HCT116 (cell line): Measurements from ENCODE around the gene MCTP2. TPM values are rescaled to one million over a fixed set of nuclear protein-coding genes. Genes with fewer than 3 reads are reported as not detected.

Source experiments
- ATAC-seq: fragments of 200-7000 bp; cut with Tn5 transposase; 2 replicates; pipeline ENCODE4 v1.9.1; 2020; ENCODE audit warnings: mild to moderate bottlenecking, moderate library complexity
- Bru-seq: library from RNA; stranded (reverse); fragments of 400-500 nt; gene quantifications from one replicate; lab custom pipeline; 2021; lab: Mats Ljungman, UMichigan
- BruChase-seq, 2 experiments: library from RNA; stranded (reverse); fragments of 400-500 nt; gene quantifications; one replicate each; lab custom pipeline; 2021; lab: Mats Ljungman, UMichigan
- BruUV-seq: library from RNA; stranded (reverse); fragments of 400-500 nt; replicated peaks from 2 replicates; lab custom pipeline; 2021; lab: Mats Ljungman, UMichigan
- CTCF ChIA-PET: fragments of 300-600 bp; sonication (Branson Sonifier 250); formaldehyde crosslinking; loops from one replicate; lab custom pipeline; 2021; ENCODE audit warnings: antibody characterized with exemption; lab: Charles Lee
- POLR2A ChIA-PET: fragments of 300-600, 350-600 bp; sonication (Branson Sonifier 250); formaldehyde crosslinking; loops from one replicate; lab custom pipeline; 2021; ENCODE audit warnings: antibody characterized with exemption; lab: Charles Lee
- RAD21 ChIA-PET, 2 experiments: fragments of 300-600 bp; sonication (Branson Sonifier 250); formaldehyde crosslinking; loops; one replicate each; lab custom pipeline; 2023; ENCODE audit warnings: low total read pairs in 2 of 2; ENCODE audit not compliant: uncharacterized antibody in 2 of 2, unreplicated experiment in 2 of 2, low non-redundant PET in 1 of 2; lab: Charles Lee
- DNase-seq: peaks from one replicate; pipeline ENCODE4 v3.0.0-alpha.2; 2010; ENCODE audit warnings: low read depth, low spot score
- H2AFZ ChIP-seq: fragments of 200-600 bp; shearing (Covaris generic), sonication (generic); 2 replicates; pipeline ENCODE4 v1.6.1; 2017; ENCODE audit warnings: low read depth, mixed run types, mixed read lengths, antibody characterized with exemption, low read length; ENCODE audit not compliant: poor library complexity, severe bottlenecking
- H3K27ac ChIP-seq: 2 replicates; pipeline ENCODE4 v1.5.1; 2012; ENCODE audit warnings: low read depth, low read length
- H3K27me3 ChIP-seq: fragments of 200-600 bp; sonication (generic); 2 replicates; pipeline ENCODE4 v1.6.1; 2016; ENCODE audit warnings: mixed run types, low read length, mixed read lengths; ENCODE audit not compliant: insufficient read depth
- H3K36me3 ChIP-seq, 2 experiments: fragments of 200-500 bp in 1 of 2; fragments of 200-600 bp in 1 of 2; sonication (Bioruptor generic) in 1 of 2; sonication (generic) in 1 of 2; 2 replicates each; pipeline versions ENCODE4 v1.5.1 to v1.6.1; 2014 to 2016; ENCODE audit warnings: low read length in 2 of 2, inconsistent platforms in 1 of 2, mixed read lengths in 1 of 2, mixed run types in 1 of 2; ENCODE audit not compliant: insufficient read depth in 2 of 2, control insufficient read depth in 1 of 2
- H3K4me1 ChIP-seq, 2 experiments: fragments of 200-600 bp in 1 of 2; sonication (generic) in 1 of 2; 2 replicates each; pipeline versions ENCODE4 v1.5.1 to v1.6.1; 2012 to 2017; ENCODE audit warnings: low read length in 2 of 2, inconsistent platforms in 1 of 2, mild to moderate bottlenecking in 1 of 2, mixed read lengths in 1 of 2, mixed run types in 1 of 2, moderate library complexity in 1 of 2; ENCODE audit not compliant: insufficient read depth in 2 of 2, control insufficient read depth in 1 of 2
- H3K4me2 ChIP-seq: fragments of 200-600 bp; sonication (generic); 2 replicates; pipeline ENCODE4 v1.6.1; 2017; ENCODE audit warnings: mixed run types, low read length, mixed read lengths
- H3K4me3 ChIP-seq, 2 experiments: fragments of 200-600 bp in 1 of 2; sonication (generic) in 1 of 2; replicated peaks in 1 of 2; 2 replicates each; pipeline ENCODE4 v1.5.1; 2011 to 2016; ENCODE audit warnings: low read length in 2 of 2, control low read depth in 1 of 2, low read depth in 1 of 2, mild to moderate bottlenecking in 1 of 2, mixed read lengths in 1 of 2, mixed run types in 1 of 2
- H3K79me2 ChIP-seq: fragments of 200-600 bp; sonication (generic); 2 replicates; pipeline ENCODE4 v1.6.1; 2017; ENCODE audit warnings: mild to moderate bottlenecking, mixed run types, low read length, moderate library complexity, mixed read lengths; ENCODE audit not compliant: insufficient read depth
- H3K9ac ChIP-seq: fragments of 200-600 bp; sonication (generic); 2 replicates; pipeline ENCODE4 v1.6.1; 2016; ENCODE audit warnings: low read length, mixed read lengths
- H3K9me2 ChIP-seq: fragments of 200-600 bp; sonication (generic), shearing (Covaris generic); 2 replicates; pipeline ENCODE4 v1.6.1; 2017; ENCODE audit warnings: mixed run types, mild to moderate bottlenecking, moderate library complexity; ENCODE audit not compliant: insufficient read depth
- H3K9me3 ChIP-seq, 2 experiments: fragments of 200-500 bp in 1 of 2; fragments of 200-600 bp in 1 of 2; sonication (Bioruptor generic) in 1 of 2; sonication (generic) in 1 of 2; 2 replicates each; pipeline ENCODE4 v1.6.1; 2014 to 2017; ENCODE audit warnings: low read length in 2 of 2, mixed read lengths in 2 of 2, inconsistent platforms in 1 of 2, low read depth in 1 of 2, mild to moderate bottlenecking in 1 of 2, mixed run types in 1 of 2, moderate library complexity in 1 of 2; ENCODE audit not compliant: control insufficient read depth in 1 of 2, insufficient read depth in 1 of 2
- H4K20me1 ChIP-seq: fragments of 200-600 bp; sonication (generic), shearing (Covaris generic); 2 replicates; pipeline ENCODE4 v1.6.1; 2017; ENCODE audit warnings: mixed run types, mild to moderate bottlenecking, moderate library complexity; ENCODE audit not compliant: insufficient read depth
- CEBPB ChIP-seq: IDR thresholded peaks from 2 replicates; pipeline ENCODE4 v1.6.1; 2012; ENCODE audit warnings: low read depth
- EGR1 ChIP-seq: IDR thresholded peaks from 2 replicates; pipeline ENCODE4 v1.6.1; 2012; ENCODE audit warnings: low read depth
- ELF1 ChIP-seq: IDR thresholded peaks from 2 replicates; pipeline ENCODE4 v1.6.1; 2012; ENCODE audit warnings: low read depth, borderline replicate concordance
- EZH2phosphoT487 ChIP-seq: fragments of 200-600 bp; IDR thresholded peaks from 2 replicates; pipeline ENCODE4 v1.6.1; 2018; ENCODE audit warnings: antibody characterized with exemption, borderline replicate concordance
- JUND ChIP-seq: IDR thresholded peaks from 2 replicates; pipeline ENCODE4 v1.6.1; 2012
- POLR2AphosphoS5 ChIP-seq: IDR thresholded peaks from 2 replicates; pipeline ENCODE4 v1.6.1; 2011; ENCODE audit warnings: mild to moderate bottlenecking, low read depth, low read length, moderate library complexity
- RAD21 ChIP-seq: IDR thresholded peaks from 2 replicates; pipeline ENCODE4 v1.6.1; 2012; ENCODE audit warnings: low read depth, mild to moderate bottlenecking
- SIN3A ChIP-seq: IDR thresholded peaks from 2 replicates; pipeline ENCODE4 v1.6.1; 2012; ENCODE audit warnings: low read depth
- SRF ChIP-seq: IDR thresholded peaks from 2 replicates; pipeline ENCODE4 v1.6.1; 2012; ENCODE audit warnings: low read depth
- TCF7L2 ChIP-seq: IDR thresholded peaks from 2 replicates; pipeline ENCODE4 v1.7.0; 2011; ENCODE audit warnings: borderline replicate concordance, inconsistent platforms; ENCODE audit not compliant: insufficient read depth, insufficient read length; ENCODE audit errors: extremely low read depth
- ZFX ChIP-seq: fragments of 450-650 bp; IDR thresholded peaks from 2 replicates; pipeline ENCODE4 v1.6.1; 2017
- ZNF274 ChIP-seq: fragments of 200-500 bp; sonication (Bioruptor generic); IDR thresholded peaks from 2 replicates; pipeline ENCODE4 v1.6.1; 2014; ENCODE audit warnings: mild to moderate bottlenecking, low read depth, low read length, inconsistent platforms
- intact Hi-C: fragments of 100-400 bp; cut with micrococcal nuclease; formaldehyde crosslinking; loops from 2 replicates; pipeline ENCODE4 v1.10.0; 2022
- long read RNA-seq: library from polyadenylated mRNA; unstranded; transcript quantifications from one replicate; pipeline ENCODE4 v2.0.0, GENCODE V29; 2021; ENCODE audit not compliant: unreplicated experiment
- polyA plus RNA-seq: library from polyadenylated mRNA; unstranded; fragments of >200 nt; gene quantifications from 2 replicates; pipeline ENCODE4 v1.2.1, GENCODE V29; 2012; ENCODE audit warnings: missing spikeins
- total RNA-seq: library from RNA; stranded (reverse); gene quantifications from one replicate; pipeline ENCODE4 v1.2.1, GENCODE V29; 2021; ENCODE audit not compliant: unreplicated experiment
- TF ChIP-seq, protein P1 (sequence below): IDR thresholded peaks from 2 replicates; pipeline ENCODE4 v1.6.1; 2012; ENCODE audit warnings: low read depth
- TF ChIP-seq, protein P2 (sequence below): IDR thresholded peaks from 2 replicates; pipeline ENCODE4 v1.6.1; 2011; ENCODE audit warnings: mild to moderate bottlenecking, low read length, moderate library complexity; ENCODE audit not compliant: insufficient replicate concordance; ENCODE audit errors: extremely low read depth
- TF ChIP-seq, protein P3 (sequence below): IDR thresholded peaks from 2 replicates; pipeline ENCODE4 v1.6.1; 2012

The MCTP2 gene, protein sequence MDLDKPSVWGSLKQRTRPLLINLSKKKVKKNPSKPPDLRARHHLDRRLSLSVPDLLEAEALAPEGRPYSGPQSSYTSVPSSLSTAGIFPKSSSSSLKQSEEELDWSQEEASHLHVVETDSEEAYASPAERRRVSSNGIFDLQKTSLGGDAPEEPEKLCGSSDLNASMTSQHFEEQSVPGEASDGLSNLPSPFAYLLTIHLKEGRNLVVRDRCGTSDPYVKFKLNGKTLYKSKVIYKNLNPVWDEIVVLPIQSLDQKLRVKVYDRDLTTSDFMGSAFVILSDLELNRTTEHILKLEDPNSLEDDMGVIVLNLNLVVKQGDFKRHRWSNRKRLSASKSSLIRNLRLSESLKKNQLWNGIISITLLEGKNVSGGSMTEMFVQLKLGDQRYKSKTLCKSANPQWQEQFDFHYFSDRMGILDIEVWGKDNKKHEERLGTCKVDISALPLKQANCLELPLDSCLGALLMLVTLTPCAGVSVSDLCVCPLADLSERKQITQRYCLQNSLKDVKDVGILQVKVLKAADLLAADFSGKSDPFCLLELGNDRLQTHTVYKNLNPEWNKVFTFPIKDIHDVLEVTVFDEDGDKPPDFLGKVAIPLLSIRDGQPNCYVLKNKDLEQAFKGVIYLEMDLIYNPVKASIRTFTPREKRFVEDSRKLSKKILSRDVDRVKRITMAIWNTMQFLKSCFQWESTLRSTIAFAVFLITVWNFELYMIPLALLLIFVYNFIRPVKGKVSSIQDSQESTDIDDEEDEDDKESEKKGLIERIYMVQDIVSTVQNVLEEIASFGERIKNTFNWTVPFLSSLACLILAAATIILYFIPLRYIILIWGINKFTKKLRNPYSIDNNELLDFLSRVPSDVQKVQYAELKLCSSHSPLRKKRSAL
- total RNA-seq (12.9 TPM), Bru-seq, nascent RNA (percentile 66 among the genes with signal in this experiment), BruChase-seq, experiment 1, labeled RNA remaining after a 6-hour chase (percentile 51 among the genes with signal in this experiment), BruChase-seq, experiment 2, labeled RNA remaining after a 2-hour chase (percentile 56 among the genes with signal in this experiment)
- polyA plus RNA-seq = 5.1 and 6.0 TPM in 2 replicates
- long read RNA-seq, partial matches to known transcripts = 0 of 11 reads
- long read RNA-seq, other reads (novel, unspliced or antisense) = 11 of 11 reads

DNA sequence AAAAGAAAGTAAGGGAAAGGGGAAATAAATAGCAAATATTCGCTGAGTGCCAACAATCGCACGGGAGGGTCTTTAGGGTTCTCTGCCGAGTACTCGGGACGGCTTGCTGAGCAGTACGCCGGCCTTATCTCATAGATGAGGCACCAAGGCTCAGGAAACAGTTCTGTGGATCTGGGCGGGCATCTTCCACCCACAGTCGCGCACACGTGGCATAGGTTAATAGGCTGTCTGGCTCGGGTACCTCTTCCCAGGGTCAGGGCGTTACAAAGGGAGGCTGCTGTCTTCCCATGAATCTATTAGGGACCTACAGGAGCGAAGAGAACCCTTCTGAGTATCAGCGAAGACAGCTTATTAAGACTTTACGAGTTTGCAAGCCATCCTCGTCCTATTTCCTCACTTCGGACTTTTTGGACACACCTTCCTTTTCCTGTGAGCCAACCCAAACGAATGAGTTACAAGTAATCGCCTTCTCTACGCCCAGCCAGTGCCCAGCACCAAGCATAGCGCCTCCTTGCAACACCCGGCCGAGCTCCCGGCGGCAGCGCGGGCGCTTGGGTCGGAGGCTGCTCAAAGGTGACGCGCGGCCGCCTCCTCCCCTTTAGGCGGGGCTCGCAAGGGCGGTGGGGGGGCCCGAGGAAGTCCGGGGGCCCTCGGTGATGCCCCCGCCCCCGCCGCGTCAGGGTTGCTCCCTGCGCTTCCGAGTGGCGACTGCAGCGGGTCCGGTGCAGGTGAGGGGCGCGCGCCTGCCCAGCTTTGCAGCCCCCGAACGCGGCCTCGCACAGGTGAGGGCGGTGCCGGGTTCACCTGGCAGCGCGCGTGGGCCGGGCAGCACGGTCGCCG is at the start of gene MCTP2:
Gene MCTP2, plus strand, starts transcription at position 679 of the 840 bp plus-strand sequence. CDS start 66,705 bp downstream, outside the sequence.
- H3K9me2 ChIP-seq = no peaks in the 10 kb centered on the region
- no peaks in the 10 kb centered on the region for H3K9me3 ChIP-seq
- peak within 1 kb of the TSS; percentile 96 for H3K4me2 ChIP-seq
- peak; percentile 80 for DNase-seq
- RAD21 ChIA-PET = no interaction called here
- CTCF ChIA-PET = interaction anchor here (1.6 kb wide), 2 partner anchors 9 to 17 kb away, joined by 3 to 5 read pairs; no protein-coding TSS in a partner anchor
- peaks cover 8% of the 10 kb centered on the region; the same call in 1 of the 2 replicates for H3K79me2 ChIP-seq
- POLR2A ChIA-PET = interaction anchor here (0.6 to 1.0 kb wide), 2 partner anchors 9 to 910 kb away, joined by 3 to 6 read pairs; no protein-coding TSS in a partner anchor
- H3K27me3 ChIP-seq = no peaks in the 10 kb centered on the region
- H3K36me3 ChIP-seq = no peaks in the 10 kb centered on the region
- intact Hi-C loops = no loop called here
- H3K9ac ChIP-seq = peak within 1 kb of the TSS; percentile 70
- peaks cover 3 to 22% of the 10 kb centered on the region in 2 experiments; a peak in 3 of 4 replicates for H3K4me1 ChIP-seq
- TSS peak; percentile 93 for BruUV-seq
- H3K4me3 ChIP-seq = peak within 1 kb of the TSS; percentile 68 to 76
- ATAC-seq = peak; percentile 97
- H4K20me1 ChIP-seq = no peaks in the 10 kb centered on the region
- H3K27ac ChIP-seq = peak within 1 kb of the TSS; percentile 73
- H2AFZ ChIP-seq = peak within 1 kb of the TSS; percentile 95
- TF ChIP-seq, protein P1, sequence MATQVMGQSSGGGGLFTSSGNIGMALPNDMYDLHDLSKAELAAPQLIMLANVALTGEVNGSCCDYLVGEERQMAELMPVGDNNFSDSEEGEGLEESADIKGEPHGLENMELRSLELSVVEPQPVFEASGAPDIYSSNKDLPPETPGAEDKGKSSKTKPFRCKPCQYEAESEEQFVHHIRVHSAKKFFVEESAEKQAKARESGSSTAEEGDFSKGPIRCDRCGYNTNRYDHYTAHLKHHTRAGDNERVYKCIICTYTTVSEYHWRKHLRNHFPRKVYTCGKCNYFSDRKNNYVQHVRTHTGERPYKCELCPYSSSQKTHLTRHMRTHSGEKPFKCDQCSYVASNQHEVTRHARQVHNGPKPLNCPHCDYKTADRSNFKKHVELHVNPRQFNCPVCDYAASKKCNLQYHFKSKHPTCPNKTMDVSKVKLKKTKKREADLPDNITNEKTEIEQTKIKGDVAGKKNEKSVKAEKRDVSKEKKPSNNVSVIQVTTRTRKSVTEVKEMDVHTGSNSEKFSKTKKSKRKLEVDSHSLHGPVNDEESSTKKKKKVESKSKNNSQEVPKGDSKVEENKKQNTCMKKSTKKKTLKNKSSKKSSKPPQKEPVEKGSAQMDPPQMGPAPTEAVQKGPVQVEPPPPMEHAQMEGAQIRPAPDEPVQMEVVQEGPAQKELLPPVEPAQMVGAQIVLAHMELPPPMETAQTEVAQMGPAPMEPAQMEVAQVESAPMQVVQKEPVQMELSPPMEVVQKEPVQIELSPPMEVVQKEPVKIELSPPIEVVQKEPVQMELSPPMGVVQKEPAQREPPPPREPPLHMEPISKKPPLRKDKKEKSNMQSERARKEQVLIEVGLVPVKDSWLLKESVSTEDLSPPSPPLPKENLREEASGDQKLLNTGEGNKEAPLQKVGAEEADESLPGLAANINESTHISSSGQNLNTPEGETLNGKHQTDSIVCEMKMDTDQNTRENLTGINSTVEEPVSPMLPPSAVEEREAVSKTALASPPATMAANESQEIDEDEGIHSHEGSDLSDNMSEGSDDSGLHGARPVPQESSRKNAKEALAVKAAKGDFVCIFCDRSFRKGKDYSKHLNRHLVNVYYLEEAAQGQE = no peak
- TF ChIP-seq EGR1 (peak; percentile 81), ZNF274 (no peak), ELF1 (no peak; the same call in 1 of the 2 replicates), POLR2AphosphoS5 (peak; percentile 88), JUND (no peak), CEBPB (peak; percentile 63; the same call in 1 of the 2 replicates), SIN3A (peak; percentile 80), RAD21 (no peak), TCF7L2 (peak; percentile 10), SRF (no peak), EZH2phosphoT487 (no peak), ZFX (no peak)
- TF ChIP-seq, protein P2, sequence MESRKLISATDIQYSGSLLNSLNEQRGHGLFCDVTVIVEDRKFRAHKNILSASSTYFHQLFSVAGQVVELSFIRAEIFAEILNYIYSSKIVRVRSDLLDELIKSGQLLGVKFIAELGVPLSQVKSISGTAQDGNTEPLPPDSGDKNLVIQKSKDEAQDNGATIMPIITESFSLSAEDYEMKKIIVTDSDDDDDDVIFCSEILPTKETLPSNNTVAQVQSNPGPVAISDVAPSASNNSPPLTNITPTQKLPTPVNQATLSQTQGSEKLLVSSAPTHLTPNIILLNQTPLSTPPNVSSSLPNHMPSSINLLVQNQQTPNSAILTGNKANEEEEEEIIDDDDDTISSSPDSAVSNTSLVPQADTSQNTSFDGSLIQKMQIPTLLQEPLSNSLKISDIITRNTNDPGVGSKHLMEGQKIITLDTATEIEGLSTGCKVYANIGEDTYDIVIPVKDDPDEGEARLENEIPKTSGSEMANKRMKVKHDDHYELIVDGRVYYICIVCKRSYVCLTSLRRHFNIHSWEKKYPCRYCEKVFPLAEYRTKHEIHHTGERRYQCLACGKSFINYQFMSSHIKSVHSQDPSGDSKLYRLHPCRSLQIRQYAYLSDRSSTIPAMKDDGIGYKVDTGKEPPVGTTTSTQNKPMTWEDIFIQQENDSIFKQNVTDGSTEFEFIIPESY = peak; percentile 23
- TF ChIP-seq, protein P3, sequence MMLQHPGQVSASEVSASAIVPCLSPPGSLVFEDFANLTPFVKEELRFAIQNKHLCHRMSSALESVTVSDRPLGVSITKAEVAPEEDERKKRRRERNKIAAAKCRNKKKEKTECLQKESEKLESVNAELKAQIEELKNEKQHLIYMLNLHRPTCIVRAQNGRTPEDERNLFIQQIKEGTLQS = no peak
